Middle frontal gyrus (tissue), 1 donor: ENCODE results near the gene KCNQ5.

Source experiments
- DNase-seq: peaks from one replicate; pipeline ENCODE4 v3.0.0-alpha.2; 2015; ENCODE audit warnings: low spot score; ENCODE audit errors: extremely low spot score

KCNQ5 gene

DNA sequence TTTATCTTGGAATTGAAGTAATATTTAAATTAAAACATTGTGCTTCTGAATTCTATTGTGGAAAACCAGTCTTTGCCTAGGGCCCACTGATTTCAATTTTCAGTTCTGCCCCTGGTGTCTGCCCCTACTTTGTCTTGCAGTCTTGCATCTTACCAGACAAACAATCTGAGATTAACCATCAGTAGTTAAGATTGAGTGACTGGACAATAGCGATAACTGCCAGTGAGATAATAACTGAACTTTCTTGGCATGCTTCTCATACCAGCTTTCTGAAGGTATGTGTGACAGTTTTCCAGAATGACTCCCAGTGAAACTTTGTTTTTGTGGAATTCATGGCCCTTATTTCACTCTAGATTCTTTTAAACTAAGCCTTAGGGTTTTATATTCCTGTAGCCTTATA is 53.5 kb downstream of the KCNQ5 start:
- no peak for DNase-seq

DNA sequence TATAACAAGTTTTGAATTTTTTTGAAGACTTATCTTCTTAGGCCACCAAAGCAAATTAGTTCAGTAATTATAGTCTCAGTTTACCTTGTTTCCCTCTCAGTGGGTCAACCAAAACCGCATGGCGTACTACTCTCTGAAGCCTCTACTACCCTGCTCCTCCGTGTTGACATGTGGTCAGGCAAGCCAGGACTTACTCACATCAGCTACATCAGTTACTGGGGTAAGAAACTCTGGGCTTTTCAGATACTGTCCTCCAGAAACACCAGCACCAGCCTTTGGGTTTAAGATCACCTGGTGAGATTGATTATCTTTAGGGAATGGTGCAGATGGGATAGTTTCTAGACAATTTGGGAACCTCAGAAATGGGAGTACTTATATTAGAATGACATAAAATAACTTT is 55.1 kb downstream of the KCNQ5 start:
- DNase-seq = no peak

DNA sequence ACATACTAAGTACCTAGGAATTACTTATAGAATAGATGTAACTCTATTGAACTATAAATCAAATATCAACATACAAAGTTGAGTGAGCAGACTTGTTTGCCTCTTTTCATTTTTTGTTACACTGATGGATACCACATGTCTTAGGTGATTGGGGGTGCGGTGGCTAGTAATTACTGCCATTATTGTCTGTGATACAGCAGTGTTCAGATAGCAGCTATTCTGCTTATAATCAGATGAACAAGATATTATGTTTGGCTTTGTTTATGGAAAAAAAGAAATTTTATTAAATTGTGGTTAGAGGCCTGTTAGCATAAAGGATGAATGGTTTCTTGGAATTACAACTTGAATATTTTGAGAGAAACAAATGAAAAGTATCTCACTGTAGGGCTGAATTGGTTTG is 55.9 kb downstream of the KCNQ5 start:
- no peak for DNase-seq

DNA sequence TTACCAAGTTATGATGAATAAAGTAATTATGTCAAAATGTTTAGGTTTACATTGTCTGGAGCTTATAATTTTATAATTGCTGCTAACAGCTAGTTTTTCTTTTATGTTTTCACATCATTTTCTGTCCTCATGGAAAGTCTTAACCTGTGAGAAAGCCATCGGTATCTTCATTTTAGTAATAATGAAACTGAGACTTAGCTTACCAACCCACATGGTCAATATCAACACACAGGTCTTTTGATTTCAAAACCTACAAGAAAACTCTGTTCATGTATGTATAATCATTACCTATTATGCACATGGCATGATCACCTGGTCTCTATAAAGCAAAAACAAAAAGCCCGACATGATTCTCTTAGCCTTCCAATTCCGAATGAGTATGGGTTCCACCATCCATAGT is 61.9 kb downstream of the KCNQ5 start:
- DNase-seq = no peak

DNA sequence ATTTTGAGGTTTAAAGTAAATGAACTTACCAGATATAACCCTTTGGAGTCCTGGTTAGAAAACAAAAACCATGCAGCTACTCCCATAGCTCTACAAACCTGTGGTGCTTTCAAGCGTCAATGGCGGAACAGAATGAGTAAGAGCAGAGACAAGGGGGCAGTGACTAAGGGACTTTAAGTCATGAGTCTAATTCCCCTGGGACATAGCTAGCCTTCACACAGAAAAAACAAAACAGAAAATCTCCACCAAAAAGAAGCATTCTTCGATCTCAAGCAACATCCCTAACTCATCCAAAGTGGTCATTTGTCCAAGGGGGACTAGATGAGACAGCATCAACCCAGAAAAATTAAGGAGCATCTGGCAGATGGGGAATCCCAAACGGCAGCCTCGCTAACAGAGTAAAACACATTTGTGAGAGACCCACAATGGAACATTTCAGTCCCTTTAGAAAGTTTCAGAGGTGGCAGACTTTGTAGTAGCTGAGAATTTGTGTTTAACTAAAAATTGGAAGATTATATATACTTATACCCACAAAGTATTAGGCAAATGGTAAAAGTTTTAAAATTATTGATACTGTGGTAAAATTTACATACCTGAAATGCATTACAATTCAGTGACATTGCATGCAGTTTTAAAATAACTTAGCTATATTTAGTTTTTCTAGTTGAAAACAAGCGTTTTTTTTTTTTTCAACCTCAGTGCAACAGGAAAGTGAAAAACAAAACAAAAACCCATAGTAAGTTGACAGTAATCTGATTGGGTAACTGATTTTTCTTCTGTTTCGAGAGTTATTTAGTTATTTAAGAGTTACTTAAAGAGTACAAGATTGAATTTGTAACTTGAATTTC is 67.5 kb downstream of the KCNQ5 start:
- no peak for DNase-seq

DNA sequence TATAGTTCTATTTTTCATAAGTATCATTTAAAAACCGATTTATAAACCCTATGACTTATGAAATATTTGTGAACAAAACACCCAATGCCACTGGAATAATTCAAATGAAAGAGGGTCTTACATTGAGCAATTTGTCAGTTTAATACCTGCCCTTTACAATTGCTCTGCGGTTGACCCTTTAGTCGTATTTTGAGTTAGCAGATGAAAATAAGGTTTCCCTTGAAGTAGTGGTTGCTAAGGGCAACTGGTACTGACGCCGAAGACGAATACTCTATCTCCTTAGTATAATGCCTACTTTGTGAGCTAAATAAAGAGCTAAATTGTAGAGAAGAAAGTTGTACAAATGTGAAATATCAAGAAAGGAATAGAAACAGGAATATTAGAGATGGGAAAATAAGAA is 69.4 kb downstream of the KCNQ5 start:
- no peak for DNase-seq

DNA sequence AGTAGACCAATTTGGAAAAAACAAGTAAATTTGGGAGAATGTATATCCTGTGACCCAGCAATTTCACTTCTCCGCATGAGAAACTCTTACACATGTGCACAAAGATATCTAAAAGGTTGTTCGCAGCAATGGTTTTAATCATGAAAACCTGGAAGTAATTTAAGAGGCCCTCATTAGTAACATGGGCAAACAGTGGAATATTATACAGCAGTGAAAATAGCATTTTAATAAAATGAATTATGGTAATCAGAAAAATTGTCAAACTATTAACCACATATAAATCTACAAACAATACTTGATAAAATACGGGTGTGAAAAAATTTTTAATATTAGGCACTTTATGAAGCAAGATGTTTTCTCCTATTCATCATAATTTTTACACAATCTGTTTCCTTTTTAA is 74.2 kb downstream of the KCNQ5 start:
- no peak for DNase-seq

DNA sequence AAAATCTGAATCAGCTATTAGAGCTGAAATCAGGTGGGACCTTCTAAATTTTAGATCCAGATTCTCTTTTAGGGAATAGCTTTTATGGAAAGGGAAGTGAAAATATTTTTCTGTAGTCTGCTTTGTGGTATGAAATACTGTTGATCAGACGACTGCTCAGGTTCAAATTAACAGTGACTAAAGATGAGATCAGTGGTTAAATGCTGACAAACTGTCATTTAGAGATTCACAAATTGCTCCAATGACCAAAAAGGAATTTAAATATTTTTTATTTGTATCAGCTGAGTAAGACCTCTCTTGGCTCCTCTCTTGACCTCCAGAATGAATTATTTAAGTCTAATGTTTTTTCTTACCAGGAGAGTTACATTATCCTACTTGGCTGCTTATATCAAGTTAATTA is 77.3 kb downstream of the KCNQ5 start:
- DNase-seq = no peak

DNA sequence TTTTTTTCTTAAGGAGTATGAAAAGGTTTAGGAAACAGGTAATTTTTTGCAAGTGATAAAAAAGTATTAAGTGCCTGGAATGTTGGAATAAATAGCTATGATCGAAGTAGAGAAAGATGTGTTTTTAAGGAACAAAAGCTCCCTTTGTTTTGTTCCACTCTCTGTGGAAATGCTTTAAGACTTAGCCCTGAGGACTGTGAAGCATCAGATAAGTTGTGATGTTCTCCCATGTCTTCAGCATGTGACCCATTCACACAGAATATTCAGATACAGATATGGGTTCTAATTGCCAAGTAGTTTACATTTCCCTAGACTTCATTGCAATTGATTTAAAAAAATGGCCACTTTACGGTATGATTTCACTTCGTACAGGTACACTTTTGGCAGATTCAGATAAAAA is 80.6 kb downstream of the KCNQ5 start:
- DNase-seq = no peak

DNA sequence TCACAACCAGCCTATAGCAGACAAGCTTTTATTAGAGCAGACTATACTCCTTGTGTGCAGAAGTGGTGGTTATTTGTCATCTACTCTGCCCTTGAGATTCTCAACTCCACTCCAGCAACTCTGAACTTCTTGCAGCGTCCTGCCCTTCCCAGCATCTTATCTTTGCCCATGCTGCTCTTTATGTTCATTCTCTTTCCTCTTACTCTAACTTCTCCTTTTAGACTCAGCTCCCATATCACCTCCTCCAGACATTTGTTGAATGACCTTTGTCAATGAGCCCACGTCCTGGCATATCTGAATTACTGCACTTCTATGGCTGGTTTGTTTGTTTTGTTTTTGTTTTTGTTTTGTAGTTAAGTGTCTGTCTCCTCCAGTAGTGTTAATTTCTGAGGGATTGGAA is 81.2 kb downstream of the KCNQ5 start:
- no peak for DNase-seq

DNA sequence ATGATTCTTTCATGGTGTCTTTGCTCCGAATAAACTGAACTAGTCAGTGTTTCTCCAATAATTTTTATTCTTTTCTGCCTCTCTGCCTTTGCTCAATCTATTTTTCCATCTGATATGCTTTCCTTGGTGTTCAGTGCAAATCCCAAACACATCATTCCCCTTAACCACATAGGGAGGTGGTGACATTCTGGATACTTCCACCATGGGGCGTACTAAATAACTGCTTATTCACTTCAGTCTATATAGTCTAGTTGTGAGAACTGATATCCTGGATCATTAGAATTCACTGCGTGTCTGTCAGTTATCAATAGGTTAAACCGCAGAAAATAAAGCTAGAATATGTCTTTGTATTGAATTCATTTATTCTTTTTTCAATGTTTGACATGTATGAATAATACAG is 83.1 kb downstream of the KCNQ5 start:
- DNase-seq = no peak

DNA sequence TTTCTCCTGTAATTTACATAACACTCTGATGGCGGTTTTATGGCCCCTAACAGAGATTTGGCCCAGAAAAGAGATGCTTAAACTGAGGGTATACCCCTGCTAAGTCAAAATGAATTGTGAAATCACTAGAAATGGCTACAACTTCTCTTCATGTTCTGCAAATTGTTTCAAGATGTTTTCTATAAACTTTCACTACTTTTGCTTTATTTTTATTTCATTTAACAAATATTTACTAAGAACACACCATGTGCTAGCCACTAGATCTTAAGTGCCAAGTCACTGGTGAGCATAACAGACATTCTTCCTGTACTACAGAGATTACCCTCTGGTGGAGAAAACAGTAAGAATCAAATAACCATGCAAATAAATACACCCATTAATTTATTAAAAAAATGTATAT is 87.6 kb downstream of the KCNQ5 start:
- DNase-seq = no peak

DNA sequence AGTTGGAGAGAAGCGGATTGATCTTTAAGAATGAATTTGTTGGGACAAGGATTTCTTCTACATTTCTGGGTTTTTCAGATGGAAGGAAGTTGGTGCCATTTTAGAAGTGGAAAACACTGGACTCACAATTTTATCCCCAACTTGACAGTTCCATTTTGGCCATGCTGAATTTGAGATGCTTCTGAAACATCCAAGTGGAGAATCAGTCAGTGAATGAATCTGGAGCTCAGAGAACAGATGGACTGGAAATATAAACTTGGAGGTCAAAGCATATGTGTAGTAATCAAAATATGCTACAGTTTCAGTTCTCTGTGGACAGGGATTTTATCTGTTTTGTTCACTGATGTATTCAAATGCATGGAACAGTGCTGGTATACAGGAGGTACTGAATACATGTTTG is 89.9 kb downstream of the KCNQ5 start:
- DNase-seq = no peak

DNA sequence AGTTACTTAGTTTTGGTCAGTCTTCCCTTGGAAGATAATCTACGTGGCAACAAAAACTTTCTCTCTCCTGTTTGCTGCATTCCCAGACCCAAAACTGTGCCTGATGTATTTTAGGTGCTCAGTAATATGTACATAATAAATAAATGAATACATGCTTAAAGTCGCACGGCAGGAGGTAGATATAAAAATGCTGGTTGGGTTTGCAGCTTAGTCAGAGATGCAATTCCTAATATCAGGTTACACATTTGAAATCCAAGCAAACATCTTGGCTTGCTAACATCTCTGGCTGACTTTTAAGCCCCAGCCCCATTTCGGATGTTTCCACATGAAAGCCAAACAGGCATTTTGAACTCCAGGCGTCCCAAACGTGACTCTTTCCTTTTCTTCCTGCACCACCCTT is 91.0 kb downstream of the KCNQ5 start:
- DNase-seq = no peak

DNA sequence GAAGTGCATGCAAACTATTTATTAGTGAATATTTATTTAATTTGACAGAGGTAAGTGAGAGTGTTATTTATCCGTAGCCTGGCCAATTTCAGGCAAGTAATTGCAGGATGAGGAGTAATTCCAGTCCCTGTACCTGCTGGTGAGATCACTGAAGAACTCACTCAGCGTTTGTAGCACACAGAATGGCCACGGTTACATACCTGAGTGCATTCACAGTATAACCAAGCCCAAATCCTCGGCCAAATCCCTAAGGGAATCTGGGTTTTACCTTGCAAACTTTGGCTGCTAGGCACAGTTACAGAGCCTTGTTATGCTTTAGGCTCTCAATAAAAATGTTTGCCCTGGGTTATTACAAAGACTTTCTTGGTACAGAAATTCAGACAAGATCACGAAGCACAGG is 93.3 kb downstream of the KCNQ5 start:
- no peak for DNase-seq

DNA sequence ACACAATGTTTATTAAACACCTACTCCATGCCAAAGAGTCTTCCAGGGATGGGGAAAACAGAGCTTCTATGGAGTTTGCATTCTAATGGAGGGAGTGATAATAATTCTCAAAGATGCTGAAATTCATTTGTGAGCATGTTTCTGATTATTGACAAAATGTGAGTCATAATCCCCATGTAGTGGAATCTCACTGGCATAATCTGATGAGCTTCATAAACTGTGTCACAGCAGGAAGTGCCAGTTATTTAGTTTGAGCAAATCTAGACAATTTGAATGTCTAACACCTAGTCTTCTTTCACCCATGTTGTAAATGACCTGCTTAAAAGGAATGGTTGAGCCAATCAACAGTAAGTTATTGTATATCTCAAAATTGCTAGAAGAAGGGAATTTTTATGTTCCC is 95.1 kb downstream of the KCNQ5 start:
- no peak for DNase-seq

DNA sequence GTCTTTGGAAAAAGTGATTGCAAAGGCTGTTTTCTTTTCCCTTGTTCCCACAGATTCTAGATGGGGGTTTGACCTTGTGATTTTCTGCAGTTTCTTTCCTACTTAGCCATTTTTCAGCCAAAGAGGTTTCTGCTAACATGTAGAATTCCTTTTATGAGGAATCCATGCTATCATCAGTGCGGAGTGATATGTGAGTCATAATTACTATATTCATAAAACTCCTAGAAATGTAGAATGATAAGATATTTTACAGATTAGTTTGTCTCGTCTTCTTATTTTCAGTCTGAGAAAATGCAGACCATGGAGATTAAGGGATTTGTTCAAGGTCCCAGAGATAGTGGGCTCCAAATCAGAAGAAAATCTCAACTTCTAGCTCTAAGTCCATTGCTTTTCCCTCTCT is 98.6 kb downstream of the KCNQ5 start:
- DNase-seq = no peak

DNA sequence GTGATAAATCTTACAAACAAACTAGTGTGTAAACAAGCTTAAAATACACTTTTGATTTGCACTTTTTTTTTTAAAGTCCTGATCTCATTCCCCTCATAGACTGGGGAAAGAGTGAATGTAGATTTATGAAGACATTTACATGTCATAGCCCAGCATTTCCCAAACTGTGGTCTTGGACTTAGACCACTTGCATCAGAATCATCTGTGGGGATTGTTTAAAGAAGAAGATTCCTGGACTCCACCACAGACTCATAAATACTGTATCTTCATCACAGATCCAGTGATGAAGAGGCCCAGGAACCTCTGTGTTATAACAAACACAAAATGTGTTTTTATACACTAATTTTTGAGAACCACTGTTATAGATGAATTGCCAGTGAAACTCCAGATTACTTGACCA is 99.5 kb downstream of the KCNQ5 start:
- DNase-seq = no peak

DNA sequence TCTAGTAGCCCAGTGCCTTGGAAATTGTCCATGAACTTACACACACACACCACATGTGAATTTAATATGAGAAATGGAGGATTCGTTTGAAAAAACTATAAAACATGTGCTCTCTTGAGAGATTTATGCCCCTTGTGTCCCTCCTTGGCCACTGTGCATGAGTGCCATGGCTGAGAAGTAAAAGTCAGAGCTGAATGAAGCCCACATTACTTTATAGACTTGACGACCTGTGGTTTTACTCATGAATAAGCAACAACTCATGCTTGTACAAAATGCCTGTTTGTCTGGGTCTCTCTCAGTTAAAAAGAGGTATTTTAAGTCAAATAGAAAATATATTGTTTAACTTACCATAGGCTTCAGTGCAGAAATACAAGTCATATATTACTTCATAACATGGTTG is 102.7 kb downstream of the KCNQ5 start:
- DNase-seq = no peak

DNA sequence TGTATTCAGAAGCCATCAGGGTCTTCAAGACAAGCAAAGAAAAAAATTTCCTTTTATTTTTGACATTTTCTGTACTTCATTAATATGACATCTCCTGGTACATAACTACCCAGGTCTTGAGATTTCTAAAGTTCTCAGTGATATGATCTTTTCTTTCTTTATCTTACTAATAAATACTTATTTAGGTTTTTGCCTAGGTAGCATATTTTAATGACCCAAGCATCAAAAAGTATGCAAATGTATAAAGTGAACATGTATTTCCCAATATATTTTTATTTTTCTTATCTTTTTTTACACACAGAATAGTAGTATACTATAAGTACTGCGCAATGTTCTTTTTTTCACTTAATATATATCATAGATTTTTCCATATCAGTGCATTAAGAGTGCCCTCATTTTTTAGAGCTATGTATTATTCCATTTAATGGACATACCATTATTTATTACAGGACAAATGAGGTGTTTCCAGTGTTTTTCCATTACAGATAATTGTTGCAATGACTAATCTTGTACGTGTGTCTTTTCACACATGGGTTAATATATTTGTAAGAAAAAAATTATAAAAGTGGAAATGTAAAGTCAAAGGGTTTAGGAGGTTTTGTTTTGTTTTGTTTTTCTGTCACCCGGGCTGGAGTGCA is 107.0 kb downstream of the KCNQ5 start:
- DNase-seq = no peak

DNA sequence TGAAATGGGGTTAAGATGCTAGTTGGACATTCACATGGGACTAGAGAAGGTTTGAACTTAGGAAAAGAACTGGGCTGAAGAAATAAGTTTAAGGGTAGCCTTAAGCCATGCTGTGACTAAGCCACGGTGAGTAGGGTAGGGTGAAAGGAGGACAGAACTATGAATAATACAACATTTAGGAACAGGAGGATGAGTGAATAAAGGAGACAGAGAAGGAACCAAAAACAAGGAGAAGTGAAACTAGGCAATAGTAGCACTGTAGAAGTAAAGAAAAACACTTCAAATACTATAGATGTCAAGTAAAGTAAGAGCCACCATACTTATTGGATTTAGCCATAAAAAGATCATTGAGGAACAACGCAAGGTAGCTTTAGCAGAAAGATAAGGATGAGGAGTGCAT is 111.2 kb downstream of the KCNQ5 start:
- no peak for DNase-seq

DNA sequence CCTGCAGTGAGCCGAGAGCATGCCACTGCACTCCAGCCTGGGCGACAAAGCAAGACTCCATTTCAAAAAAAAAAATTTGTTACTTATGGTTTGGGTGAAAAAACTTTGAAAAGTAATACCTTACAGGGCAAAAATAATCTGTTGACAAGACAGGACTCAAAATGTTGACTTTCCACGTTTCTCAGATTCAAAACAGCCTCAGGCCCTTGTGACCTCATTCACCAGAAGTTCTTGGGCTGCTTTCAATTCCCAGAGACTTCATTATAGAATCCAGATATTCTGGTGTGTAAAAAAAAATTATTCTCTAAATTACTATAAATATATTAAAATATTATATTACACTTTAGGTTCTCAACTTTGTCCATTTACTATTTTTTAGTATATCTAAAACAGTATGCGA is 116.2 kb downstream of the KCNQ5 start:
- no peak for DNase-seq

DNA sequence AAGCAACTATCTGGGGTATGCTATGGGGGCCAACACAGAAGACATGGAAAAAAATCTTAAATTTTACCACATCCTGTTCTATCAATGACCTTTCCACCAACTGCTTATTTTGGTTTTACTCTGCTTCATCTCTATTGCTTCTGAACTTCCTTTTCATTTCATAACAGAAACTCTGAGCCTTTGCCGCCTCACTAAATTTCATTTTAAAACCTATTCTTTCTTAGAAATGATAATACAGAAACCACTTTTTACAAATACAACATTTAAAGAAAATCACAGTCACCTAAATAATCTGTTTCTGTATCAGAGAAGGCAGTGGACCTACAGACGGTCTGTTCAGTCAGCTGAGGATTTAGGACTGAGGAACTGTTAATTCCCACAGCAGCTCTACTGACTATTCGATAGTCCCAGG is 117.5 kb downstream of the KCNQ5 start:
- DNase-seq = no peak
